IMR-90 (cell line): ENCODE measurements around the gene PHF21B. TPM values are rescaled to one million over a fixed set of nuclear protein-coding genes. Genes with fewer than 3 reads are reported as not detected.

Experiments used
- ATAC-seq: fragments of 200-7000 bp; cut with Tn5 transposase; 2 replicates; pipeline ENCODE4 v1.9.1; 2020; ENCODE audit warnings: low read depth, mild to moderate bottlenecking, moderate library complexity
- BruUV-seq: library from RNA; stranded (reverse); fragments of 400-500 nt; replicated peaks from 2 replicates; lab custom pipeline; 2021; lab: Mats Ljungman, UMichigan
- CTCF ChIA-PET: fragments of 300-600 bp; formaldehyde crosslinking; extraction: SDS; loops from one replicate; lab custom pipeline; 2021; ENCODE audit warnings: antibody characterized with exemption; lab: Yijun Ruan, JAX
- POLR2A ChIA-PET: fragments of 300-600 bp; sonication (Branson Sonifier 250); formaldehyde crosslinking; loops from one replicate; lab custom pipeline; 2022; ENCODE audit warnings: antibody characterized with exemption; ENCODE audit not compliant: unreplicated experiment; lab: Charles Lee
- DNase-seq: peaks from one replicate; pipeline ENCODE4 v3.0.0; 2013
- H2AFZ ChIP-seq: replicated peaks from 2 replicates; pipeline ENCODE3; 2013; ENCODE audit warnings: low read length, mild to moderate bottlenecking; ENCODE audit not compliant: poor library complexity
- H2AK5ac ChIP-seq: 2 replicates; pipeline ENCODE4 v1.6.1; 2013; ENCODE audit warnings: low read depth, low read length, inconsistent platforms
- H2AK9ac ChIP-seq: replicated peaks from 2 replicates; pipeline ENCODE3; 2013; ENCODE audit warnings: mild to moderate bottlenecking, low read depth, low read length, moderate library complexity; ENCODE audit not compliant: poor library complexity
- H2BK120ac ChIP-seq: 2 replicates; pipeline ENCODE4 v1.6.1; 2013; ENCODE audit warnings: low read depth, low read length, inconsistent platforms
- H2BK15ac ChIP-seq: 3 replicates; pipeline ENCODE4 v1.6.1; 2013; ENCODE audit warnings: low read depth, low read length, inconsistent platforms
- H2BK20ac ChIP-seq: 2 replicates; pipeline ENCODE4 v1.6.1; 2013; ENCODE audit warnings: low read depth, mild to moderate bottlenecking, inconsistent platforms, low read length, moderate library complexity
- H2BK5ac ChIP-seq: 2 replicates; pipeline ENCODE4 v1.6.1; 2013; ENCODE audit warnings: mild to moderate bottlenecking, low read depth, low read length, inconsistent platforms; ENCODE audit not compliant: poor library complexity, severe bottlenecking
- H3K14ac ChIP-seq: replicated peaks from 2 replicates; pipeline ENCODE4 v1.6.1; 2013; ENCODE audit warnings: low read depth, low read length, inconsistent platforms
- H3K18ac ChIP-seq: 2 replicates; pipeline ENCODE4 v1.6.1; 2013; ENCODE audit warnings: low read depth, low read length, control low read depth
- H3K23ac ChIP-seq: 2 replicates; pipeline ENCODE4 v1.6.1; 2013; ENCODE audit warnings: low read depth, low read length, inconsistent platforms
- H3K27ac ChIP-seq: 2 replicates; pipeline ENCODE4 v1.5.1; 2013; ENCODE audit warnings: mild to moderate bottlenecking, control low read depth, low read length; ENCODE audit not compliant: insufficient read depth
- H3K27me3 ChIP-seq: 2 replicates; pipeline ENCODE4 v1.6.1; 2013; ENCODE audit warnings: low read length; ENCODE audit not compliant: control insufficient read depth, insufficient read depth
- H3K36me3 ChIP-seq: 2 replicates; pipeline ENCODE4 v1.6.1; 2013; ENCODE audit warnings: low read length, mixed read lengths; ENCODE audit not compliant: control insufficient read depth, insufficient read depth
- H3K4ac ChIP-seq: 2 replicates; pipeline ENCODE4 v1.6.1; 2013; ENCODE audit warnings: low read depth, low read length, inconsistent platforms
- H3K4me1 ChIP-seq: 2 replicates; pipeline ENCODE4 v1.6.1; 2013; ENCODE audit warnings: low read length, mixed read lengths; ENCODE audit not compliant: control insufficient read depth, insufficient read depth
- H3K4me2 ChIP-seq: 2 replicates; pipeline ENCODE4 v1.6.1; 2013; ENCODE audit warnings: low read depth, mild to moderate bottlenecking, control low read depth, low read length, moderate library complexity
- H3K4me3 ChIP-seq: 2 replicates; pipeline ENCODE4 v1.5.1; 2013; ENCODE audit warnings: low read depth, mild to moderate bottlenecking, control low read depth, low read length, moderate library complexity; ENCODE audit not compliant: insufficient read depth
- H3K56ac ChIP-seq: 2 replicates; pipeline ENCODE4 v1.6.1; 2013; ENCODE audit warnings: low read length, inconsistent platforms; ENCODE audit not compliant: insufficient read depth; ENCODE audit errors: extremely low read depth
- H3K79me1 ChIP-seq, 2 experiments: 2 replicates each; pipeline ENCODE4 v1.6.1; 2013; ENCODE audit warnings: low read length in 2 of 2, inconsistent platforms in 1 of 2, low read depth in 1 of 2
- H3K9ac ChIP-seq: 2 replicates; pipeline ENCODE4 v1.6.1; 2013; ENCODE audit warnings: low read depth, low read length, control low read depth
- H3K9me1 ChIP-seq: 2 replicates; pipeline ENCODE4 v1.6.1; 2013; ENCODE audit warnings: low read length, inconsistent platforms; ENCODE audit not compliant: insufficient read depth
- H3K9me3 ChIP-seq: 2 replicates; pipeline ENCODE4 v1.6.1; 2013; ENCODE audit warnings: low read length; ENCODE audit not compliant: control insufficient read depth, insufficient read depth
- H4K20me1 ChIP-seq: 2 replicates; pipeline ENCODE4 v1.6.1; 2013; ENCODE audit warnings: low read length, inconsistent platforms; ENCODE audit not compliant: insufficient read depth
- H4K5ac ChIP-seq: 2 replicates; pipeline ENCODE4 v1.6.1; 2013; ENCODE audit warnings: mild to moderate bottlenecking, low read depth, low read length, control low read depth
- H4K8ac ChIP-seq, 2 experiments: 2 replicates each; pipeline ENCODE4 v1.6.1; 2013; ENCODE audit warnings: low read depth in 2 of 2, low read length in 2 of 2, control low read depth in 1 of 2, inconsistent platforms in 1 of 2
- H4K91ac ChIP-seq: 2 replicates; pipeline ENCODE4 v1.6.1; 2013; ENCODE audit warnings: low read depth, low read length, inconsistent platforms; ENCODE audit not compliant: insufficient read depth
- BHLHE40 ChIP-seq: fragments of 150-350 bp; IDR thresholded peaks from 2 replicates; pipeline ENCODE4 v1.6.1; 2016; ENCODE audit warnings: mild to moderate bottlenecking, low read depth, low read length
- CEBPB ChIP-seq: IDR thresholded peaks from 2 replicates; pipeline ENCODE4 v1.6.1; 2012; ENCODE audit warnings: low read depth, low read length, improper control_type of control experiment
- ELK1 ChIP-seq: fragments of 150-350 bp; IDR thresholded peaks from 2 replicates; pipeline ENCODE4 v1.6.1; 2016; ENCODE audit warnings: low read depth, mild to moderate bottlenecking, low read length, moderate library complexity, borderline replicate concordance
- FOS ChIP-seq: fragments of 150-350 bp; IDR thresholded peaks from 2 replicates; pipeline ENCODE4 v1.6.1; 2016; ENCODE audit warnings: low read depth, low read length
- MAFK ChIP-seq: IDR thresholded peaks from 2 replicates; pipeline ENCODE4 v1.6.1; 2012; ENCODE audit warnings: low read depth, low read length, improper control_type of control experiment
- MXI1 ChIP-seq: IDR thresholded peaks from 2 replicates; pipeline ENCODE4 v1.6.1; 2012; ENCODE audit warnings: low read depth, mild to moderate bottlenecking, low read length, moderate library complexity, borderline replicate concordance
- POLR2A ChIP-seq: IDR thresholded peaks from 2 replicates; pipeline ENCODE4 v1.6.1; 2012; ENCODE audit warnings: mild to moderate bottlenecking, low read depth, low read length
- RFX5 ChIP-seq: IDR thresholded peaks from 2 replicates; pipeline ENCODE4 v1.8.0; 2012; ENCODE audit warnings: low read depth, mild to moderate bottlenecking, low read length, moderate library complexity
- SMC3 ChIP-seq: fragments of 150-350 bp; IDR thresholded peaks from 2 replicates; pipeline ENCODE4 v1.6.1; 2016; ENCODE audit warnings: low read depth, mild to moderate bottlenecking, antibody characterized with exemption, low read length, moderate library complexity
- USF2 ChIP-seq: fragments of 150-350 bp; IDR thresholded peaks from 2 replicates; pipeline ENCODE4 v1.6.1; 2017; ENCODE audit warnings: mild to moderate bottlenecking, antibody characterized with exemption, low read length, low read depth
- WGBS, 2 experiments: methylation state at CpG; one replicate each; pipeline versions ENCODE4 v1.1.5 to v1.1.7; 2013; ENCODE audit warnings: missing lambda C conversion rate in 2 of 2; ENCODE audit not compliant: insufficient read length in 1 of 2; ENCODE audit errors: extremely low coverage in 2 of 2; 5-methylcytosine and 5-hydroxymethylcytosine counted together
- dilution Hi-C: fragments of 300-500 bp; cut with HindIII; formaldehyde crosslinking; loops from one replicate; pipeline ENCODE4 v1.14.3; 2018; ENCODE audit warnings: low sequenced_read_pairs; ENCODE audit not compliant: unreplicated experiment
- in situ Hi-C: fragments of 300-500 bp; cut with MboI; formaldehyde crosslinking; loops from 3 replicates; pipeline ENCODE4 v1.14.3; 2019; ENCODE audit warnings: low sequenced_read_pairs, inconsistent platforms, mixed read lengths
- intact Hi-C: fragments of 100-400 bp; cut with micrococcal nuclease; formaldehyde crosslinking; loops from 2 replicates; pipeline ENCODE4 v1.10.0; 2022
- polyA plus RNA-seq, 3 experiments: library from polyadenylated mRNA; depleted of rRNA; stranded (reverse); fragments of >200 nt; gene quantifications; 2 replicates each; pipeline ENCODE4 v1.2.3, GENCODE V29; 2012; ENCODE audit warnings: low replicate concordance in 1 of 3
- total RNA-seq: library from RNA; depleted of rRNA; stranded (reverse); fragments of >200 nt; gene quantifications from 2 replicates; pipeline ENCODE4 v1.2.3, GENCODE V29; 2012

The PHF21B gene
- total and polyA plus RNA-seq, 2 of the 4 experiments (the other 2 are of a cell fraction), result 0.02 TPM; not detected in 1

- Histone ChIP-seq H3K4me3 (no peak overlapping the region), H3K56ac (no peak overlapping the region), H3K4me1 (no peaks in the 10 kb centered on the region), H2BK120ac (no peak overlapping the region), H4K5ac (no peak overlapping the region), H4K8ac (no peak overlapping the region), H3K23ac (no peak overlapping the region), H3K9ac (no peak overlapping the region), H3K9me1 (no peaks in the 10 kb centered on the region), H4K91ac (no peak overlapping the region), H2AK5ac (no peak overlapping the region), H3K36me3 (no peaks in the 10 kb centered on the region), H3K79me1 (no peaks in the 10 kb centered on the region), H3K27ac (no peak overlapping the region), H3K14ac (no peak overlapping the region), H3K9me3 (no peaks in the 10 kb centered on the region), H2BK5ac (no peak overlapping the region), H2AFZ (no peak overlapping the region), H3K4me2 (no peak overlapping the region), H3K27me3 (no peaks in the 10 kb centered on the region; the same call in 1 of the 2 replicates), H3K4ac (no peak overlapping the region), H2AK9ac (no peak overlapping the region), H2BK20ac (no peak overlapping the region), H3K18ac (no peak overlapping the region), H2BK15ac (no peak overlapping the region), H4K20me1 (no peaks in the 10 kb centered on the region)
- ATAC-seq (no peak), DNase-seq (no peak)
- ChIA-PET POLR2A (no interaction called here), CTCF (no interaction called here)
- in situ Hi-C loops, result no loop called here
- no TSS peak for BruUV-seq
- WGBS, 2 experiments, result 74% methylated on average over 3 of the region's 8 CpGs; no CpG with 5 or more reads in 1 of the 2 experiments
- dilution Hi-C loops, result no loop called here
- TF ChIP-seq FOS, result no peak
- TF ChIP-seq MXI1, result no peak
- TF ChIP-seq SMC3, result no peak
- TF ChIP-seq CEBPB, result no peak
- TF ChIP-seq RFX5, result no peak
- TF ChIP-seq USF2, result no peak
- TF ChIP-seq ELK1, result no peak
- TF ChIP-seq POLR2A, result no peak
- TF ChIP-seq MAFK, result no peak
- TF ChIP-seq BHLHE40, result no peak
- intact Hi-C loops, result no loop called here
Observed at GRCh38 chr22:44918925-44919392, 90.8 kb downstream of the PHF21B start.
